CD4-positive, alpha-beta T cell treated with Interleukin-4 for 1 hour (primary cell): Measurements from ENCODE around the gene PARD3B.

Experiments used
- DNase-seq, 2 donors: peaks; one replicate each; pipeline ENCODE4 v3.0.0-alpha.2; 2020 to 2022

PARD3B gene

GRCh38 chr2:205086662-205087061 is 541.4 kb downstream of the PARD3B start:
- no peak for DNase-seq

- no peak for DNase-seq
These were observed 542.6 kb downstream of the PARD3B start for GRCh38 chr2:205087862-205088261.

GRCh38 chr2:205089958-205090357 is 544.7 kb downstream of the PARD3B start:
- no peak for DNase-seq

GRCh38 chr2:205091411-205091810 is 546.1 kb downstream of the PARD3B start:
- DNase-seq = no peak

- no peak for DNase-seq
These were observed 548.8 kb downstream of the PARD3B start for GRCh38 chr2:205094031-205094430.

GRCh38 chr2:205103699-205104098 is 558.4 kb downstream of the PARD3B start:
- no peak for DNase-seq

- DNase-seq = no peak
These were observed 562.5 kb downstream of the PARD3B start for GRCh38 chr2:205107810-205108209.

- DNase-seq = no peak
These were observed 570.2 kb downstream of the PARD3B start for GRCh38 chr2:205115511-205115910.

- no peak for DNase-seq
These were observed 571.9 kb downstream of the PARD3B start for GRCh38 chr2:205117125-205117524.

GRCh38 chr2:205119136-205119535 is 573.9 kb downstream of the PARD3B start:
- no peak for DNase-seq

GRCh38 chr2:205128726-205129125 is 583.5 kb downstream of the PARD3B start:
- DNase-seq = no peak

- peak in 1 of 2 donors; percentile 2 for DNase-seq
These were observed 584.3 kb downstream of the PARD3B start for GRCh38 chr2:205129531-205129930.

- DNase-seq = peak in 1 of 2 donors; percentile 26
These were observed 585.0 kb downstream of the PARD3B start for GRCh38 chr2:205130111-205130829.

GRCh38 chr2:205133544-205133943 is 588.3 kb downstream of the PARD3B start:
- DNase-seq = no peak

- no peak for DNase-seq
These were observed 593.5 kb downstream of the PARD3B start for GRCh38 chr2:205138735-205139134.

GRCh38 chr2:205139822-205140463 is 594.7 kb downstream of the PARD3B start:
- no peak for DNase-seq

- no peak for DNase-seq
These were observed 596.1 kb downstream of the PARD3B start for GRCh38 chr2:205141381-205141780.

GRCh38 chr2:205145888-205146287 is 600.6 kb downstream of the PARD3B start:
- DNase-seq = no peak

- DNase-seq = no peak
These were observed 603.5 kb downstream of the PARD3B start for GRCh38 chr2:205148755-205149154.

- no peak for DNase-seq
These were observed 611.2 kb downstream of the PARD3B start for GRCh38 chr2:205156457-205156856.

GRCh38 chr2:205158404-205158803 is 613.1 kb downstream of the PARD3B start:
- no peak for DNase-seq

- no peak for DNase-seq
These were observed 616.0 kb downstream of the PARD3B start for GRCh38 chr2:205161156-205161839.

GRCh38 chr2:205166745-205167144 is 621.5 kb downstream of the PARD3B start:
- DNase-seq = no peak

- no peak for DNase-seq
These were observed 623.7 kb downstream of the PARD3B start for GRCh38 chr2:205169012-205169411.
